Omental fat pad (tissue), 4 donors: ENCODE data around the gene IL17B. TPM values are rescaled to one million over a fixed set of nuclear protein-coding genes. Genes with fewer than 3 reads are reported as not detected.
A peak's percentile ranks its signal among the peaks of the same experiment; 100 is the strongest.

Experiments used
- ATAC-seq: fragments of 150-250 bp; one replicate; pipeline ENCODE4 v1.9.1; 2016; ENCODE audit warnings: mild to moderate bottlenecking, moderate library complexity; ENCODE audit not compliant: low FRiP score
- DNase-seq: peaks from one replicate; pipeline ENCODE4 v3.0.0-alpha.2; 2019; ENCODE audit warnings: low spot score
- CTCF ChIP-seq, 3 donors: fragments of 450-650 bp; IDR thresholded peaks; one replicate each; pipeline ENCODE4 v1.5.1; 2016 to 2017; ENCODE audit warnings: antibody characterized with exemption in 3 of 3, mild to moderate bottlenecking in 3 of 3, moderate library complexity in 2 of 3
- total RNA-seq, 4 donors: library from RNA; depleted of rRNA; stranded (reverse); fragments of >200 nt; gene quantifications; one replicate each; pipeline ENCODE4 v1.1.0, GENCODE V29; 2016

IL17B gene
- total RNA-seq, 4 donors from 2014 or later, result 1.1 TPM; not detected in 3

GRCh38 chr5:149363358-149363757 lies 15.7 kb downstream of the IL17B start:
- DNase-seq (no peak), ATAC-seq (no peak)
- TF ChIP-seq CTCF (IDR thresholded peaks at IDR 0.05), result no peak

GRCh38 chr5:149362541-149362940 lies 16.6 kb downstream of the IL17B start:
- DNase-seq (no peak), ATAC-seq (no peak)
- TF ChIP-seq CTCF (IDR thresholded peaks at IDR 0.05), result no peak

- ATAC-seq (no peak), DNase-seq (no peak)
Observed at GRCh38 chr5:149360272-149360671, 18.8 kb downstream of the IL17B start.

GRCh38 chr5:149358868-149359495 lies 20.1 kb downstream of the IL17B start:
- TF ChIP-seq CTCF (IDR thresholded peaks at IDR 0.05), result no peak
- no peak for ATAC-seq
- no peak for DNase-seq

More at GRCh38 chr5:149360272-149360671, 18.8 kb downstream of the IL17B start:
- TF ChIP-seq CTCF (IDR thresholded peaks at IDR 0.05), result no peak

- no peak for TF ChIP-seq CTCF (IDR thresholded peaks at IDR 0.05)
- DNase-seq (no peak), ATAC-seq (no peak)
Observed at GRCh38 chr5:149358294-149358651, 20.8 kb downstream of the IL17B start.

GRCh38 chr5:149357370-149358293 lies 21.5 kb downstream of the IL17B start, which contains the start of gene PCYOX1L:
Gene PCYOX1L, plus strand, starts transcription at chr5:149358046. Its CDS starts 23 bp downstream, at chr5:149358069.
- ATAC-seq (peak; percentile 100), DNase-seq (peak; percentile 84)

More at GRCh38 chr5:149357370-149358293, 21.5 kb downstream of the IL17B start, which contains the start of gene PCYOX1L:
- no peak for TF ChIP-seq CTCF (IDR thresholded peaks at IDR 0.05)
